Stimulated activated CD8-positive, alpha-beta memory T cell treated with anti-CD3 and anti-CD28 coated beads, Interleukin-15, amount 100 ng/mL, for 24 hours (primary cell): ENCODE measurements around the gene NRBF2.
"Not testable (repeated sequence)": the region's sequence is repeated elsewhere in the genome, so short reads cannot be mapped to it uniquely, and the experiment has no call there.

Experiments
- DNase-seq: peaks from one replicate; pipeline ENCODE4 v3.0.0-alpha.2; 2020; ENCODE audit warnings: low read depth

The NRBF2 gene

GRCh38 chr10:63119041-63119440, 14.1 kb upstream of the NRBF2 start:
- no peak for DNase-seq

- no peak for DNase-seq
Measured at GRCh38 chr10:63120554-63120953, 12.6 kb upstream of the NRBF2 start.

- no peak for DNase-seq
Measured at GRCh38 chr10:63123727-63124362, 9.3 kb upstream of the NRBF2 start.

GRCh38 chr10:63125459-63125858, 7.7 kb upstream of the NRBF2 start:
- DNase-seq: no peak

DNA sequence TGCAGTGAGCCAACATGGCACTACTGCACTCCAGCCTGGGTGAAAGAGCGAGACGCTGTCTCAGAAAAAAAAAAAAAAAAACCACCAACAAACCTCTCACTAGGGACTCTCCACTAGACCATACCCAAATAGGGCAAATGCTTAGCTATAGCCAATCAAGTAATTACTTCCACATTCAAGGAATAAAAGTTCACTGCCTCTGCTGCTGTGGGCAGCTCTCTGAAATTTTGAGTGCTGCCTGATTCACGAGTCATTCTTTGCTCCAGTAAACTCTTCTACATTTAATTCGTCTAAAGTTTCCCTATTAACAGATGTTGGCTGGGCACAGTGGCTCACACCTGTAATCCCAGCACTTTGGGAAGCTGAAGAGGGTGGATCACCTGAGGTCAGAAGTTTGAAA, 4.7 kb upstream of the NRBF2 start:
- no peak for DNase-seq

DNA sequence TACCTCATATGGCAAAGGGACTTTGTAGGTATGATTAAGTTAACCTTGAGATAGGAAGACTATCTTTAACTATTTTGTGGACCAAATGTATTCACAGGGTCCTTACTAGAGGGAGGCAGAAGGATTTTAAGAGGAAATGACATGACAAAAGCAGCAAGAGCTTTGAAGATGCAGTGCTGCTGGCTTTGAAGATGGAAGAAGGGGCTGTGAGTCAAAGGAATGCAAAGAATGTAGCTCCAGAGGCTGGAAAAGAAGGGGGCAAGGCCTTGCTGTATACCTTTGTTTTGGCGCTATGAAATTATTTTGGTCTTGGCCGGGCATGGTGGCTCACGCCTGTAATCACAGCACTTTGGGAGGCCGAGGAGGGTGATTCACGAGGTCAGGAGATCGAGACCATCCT, 3.2 kb upstream of the NRBF2 start:
- no peak for DNase-seq

GRCh38 chr10:63132651-63133055, 475 bp upstream of the NRBF2 start:
- DNase-seq: no peak

- no peak for DNase-seq
Measured at GRCh38 chr10:63133821-63134557, 861 bp downstream of the NRBF2 start.

- DNase-seq: no peak
Measured at GRCh38 chr10:63137306-63137705, 4.2 kb downstream of the NRBF2 start.

GRCh38 chr10:63140077-63140476, 6.9 kb downstream of the NRBF2 start:
- DNase-seq: no peak

DNA sequence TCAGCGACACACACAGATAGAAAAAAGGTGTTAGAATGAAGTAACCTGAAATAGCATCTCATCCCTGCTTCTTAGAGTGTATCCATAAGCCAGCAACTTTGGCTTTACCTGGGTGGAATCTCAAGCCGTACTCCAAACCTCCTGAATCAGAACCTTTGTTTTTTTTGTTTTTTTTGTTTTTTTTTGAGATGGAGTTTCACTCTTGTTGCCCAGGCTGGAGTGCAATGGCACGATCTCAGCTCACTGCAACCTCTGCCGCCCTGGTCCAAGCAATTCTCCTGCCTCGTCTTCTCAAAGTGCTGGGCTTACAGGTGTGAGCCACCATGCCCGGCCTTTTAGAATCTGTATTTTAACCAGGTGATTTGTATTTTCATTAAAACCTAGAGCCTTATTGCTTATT, 9.0 kb downstream of the NRBF2 start:
- DNase-seq: no peak

- no peak for DNase-seq
Measured at GRCh38 chr10:63143987-63144386, 10.9 kb downstream of the NRBF2 start.

DNA sequence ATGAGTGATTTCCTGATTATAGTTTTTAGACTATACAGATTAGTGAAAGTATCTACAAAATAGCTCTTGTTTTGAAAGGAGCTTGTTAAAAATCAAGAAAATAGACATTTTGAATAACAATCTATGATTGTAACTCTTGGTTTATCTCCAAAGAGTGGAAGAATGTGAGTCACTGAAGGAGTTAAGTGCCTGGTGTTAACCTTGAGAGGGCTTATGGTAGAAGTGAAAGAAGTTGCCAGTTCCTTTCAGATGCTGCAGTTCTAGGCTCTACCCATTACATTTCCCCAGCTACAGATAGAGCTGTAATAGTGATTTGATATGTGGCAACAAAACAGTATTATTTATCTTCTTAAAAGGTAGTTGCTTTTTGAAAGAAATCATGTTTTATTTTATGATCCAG, 12.7 kb downstream of the NRBF2 start:
- no peak for DNase-seq

GRCh38 chr10:63146503-63146902, 13.4 kb downstream of the NRBF2 start:
- DNase-seq: no peak

DNA sequence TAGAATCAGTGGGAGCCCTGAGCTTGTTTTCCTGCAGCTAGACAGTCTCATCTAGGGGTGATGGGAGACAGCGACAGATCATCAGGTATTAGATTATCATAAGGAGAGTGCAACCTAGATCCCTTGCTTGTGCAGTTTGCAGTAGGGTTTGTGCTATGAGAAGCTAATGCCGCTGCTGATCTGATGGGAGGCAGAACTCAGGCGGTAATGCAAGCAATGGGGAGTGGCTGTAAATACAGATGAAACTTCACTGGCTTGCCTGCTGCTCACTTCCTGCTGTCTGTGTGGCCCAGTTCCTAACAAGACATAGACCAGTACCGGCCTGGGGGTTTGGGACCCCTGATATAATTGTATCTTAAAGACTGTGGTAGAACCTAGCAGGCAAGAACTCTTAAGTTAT, 17.6 kb downstream of the NRBF2 start:
- no peak for DNase-seq

- not testable (repeated sequence) for DNase-seq
Measured at GRCh38 chr10:63153868-63154545, 20.9 kb downstream of the NRBF2 start.

- no peak for DNase-seq
Measured at GRCh38 chr10:63154546-63155387, 21.6 kb downstream of the NRBF2 start.

DNA sequence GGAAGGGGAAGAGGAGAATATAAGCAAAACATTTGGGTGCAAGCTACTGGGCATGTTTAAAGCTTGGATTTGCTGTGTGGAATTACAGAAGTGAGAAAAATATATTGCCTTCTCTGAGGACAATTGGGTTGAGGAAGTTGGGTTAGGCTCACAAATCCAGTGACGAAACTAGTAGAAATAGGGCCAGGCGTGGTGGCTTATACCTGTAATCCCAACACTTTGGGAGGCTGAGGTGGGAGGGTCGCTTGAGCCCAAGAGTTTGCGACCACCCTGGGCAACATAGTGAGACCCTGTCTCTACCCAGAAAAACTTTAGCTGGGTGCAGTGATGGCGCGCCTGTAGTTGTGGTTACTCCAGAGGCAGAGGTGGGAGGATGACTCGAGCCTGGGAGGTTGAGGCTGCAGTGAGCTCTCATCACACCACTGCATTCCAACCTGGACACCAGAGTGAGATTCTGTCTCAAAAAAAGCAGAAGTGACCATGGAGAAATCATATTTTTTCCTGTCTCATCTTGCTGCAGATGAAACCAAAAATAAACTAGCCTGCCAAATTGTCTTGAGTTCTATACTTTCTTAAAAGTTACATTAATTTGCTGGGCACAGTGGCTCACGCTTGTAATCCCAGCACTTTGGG, 22.4 kb downstream of the NRBF2 start:
- DNase-seq: no peak

GRCh38 chr10:63156236-63156635, 23.1 kb downstream of the NRBF2 start:
- no peak for DNase-seq

DNA sequence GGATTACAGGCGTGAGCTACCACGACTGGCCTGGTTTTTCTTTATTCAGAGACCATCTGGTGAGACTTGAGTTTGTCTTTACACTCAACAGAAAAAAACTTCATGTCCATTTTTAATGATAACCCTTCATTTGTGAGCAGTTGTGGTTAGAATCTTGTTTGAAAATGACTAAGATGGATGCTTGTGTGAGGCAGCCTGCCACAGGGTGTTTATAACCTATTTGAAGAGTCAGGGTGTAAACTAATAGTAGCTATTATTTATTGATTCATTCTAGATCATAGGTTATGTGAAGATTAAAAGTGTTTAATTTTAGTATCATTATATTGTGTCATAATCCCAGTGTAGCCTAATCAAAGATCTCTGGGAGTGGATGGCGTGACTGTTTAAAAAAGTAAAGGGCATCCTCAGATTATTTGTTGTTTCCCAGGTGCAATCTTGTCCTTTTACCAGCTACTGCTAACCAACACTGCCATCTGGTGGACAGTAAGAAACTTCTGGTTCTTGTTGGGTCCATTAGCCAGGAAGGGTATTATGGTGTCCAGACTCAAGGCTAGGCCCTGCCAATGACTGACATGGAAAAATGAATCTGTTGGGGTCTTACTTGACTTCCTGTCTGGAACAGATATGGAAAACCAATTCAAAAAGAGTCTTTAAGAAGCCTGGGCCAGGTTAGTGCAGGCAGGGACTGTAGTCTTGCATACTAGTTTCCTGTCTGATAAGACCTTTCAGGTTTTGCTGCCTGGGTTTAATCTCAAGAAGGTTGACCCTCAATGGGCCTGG, 24.9 kb downstream of the NRBF2 start:
- DNase-seq: no peak

DNA sequence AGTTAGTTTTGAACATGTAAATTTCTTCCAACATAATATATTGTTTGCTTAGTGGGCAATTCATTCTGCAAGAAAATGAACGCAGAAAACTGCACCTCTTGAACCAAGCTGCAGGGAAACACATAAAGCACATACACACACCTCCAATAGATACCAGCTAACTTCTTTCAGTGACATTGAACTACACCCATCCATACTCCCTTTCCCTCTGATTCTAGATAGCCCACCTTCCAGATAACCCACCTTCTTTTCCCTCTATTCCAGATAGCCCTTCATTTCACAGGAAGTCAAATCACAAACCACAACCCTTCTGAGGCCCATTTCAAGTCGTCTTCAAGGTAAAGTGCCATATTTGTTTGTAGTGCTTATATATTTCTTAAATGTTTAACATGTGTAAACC, 28.5 kb downstream of the NRBF2 start:
- DNase-seq: no peak
